ENCODE measurements around the gene NCK2. TPM values are rescaled to one million over a fixed set of nuclear protein-coding genes. Genes with fewer than 3 reads are reported as not detected.

NCK2 gene
- total RNA-seq, 1 donor from 2014 or later: 55.2 TPM

GRCh38 chr2:105808423-105809096 lies 63.8 kb downstream of the NCK2 start:
- TF ChIP-seq CTCF (IDR thresholded peaks at IDR 0.05): no peak
- Mint-ChIP-seq H3K27me3 (ENCODE audit: low read depth) (no peaks in the 10 kb centered on the region), H3K36me3 (ENCODE audit: low read depth) (no peaks in the 10 kb centered on the region), H3K4me3 (ENCODE audit: unreplicated experiment) (no peak overlapping the region), H3K4me1 (ENCODE audit: low read depth) (peaks cover 42% of the 10 kb centered on the region), H3K27ac (ENCODE audit: unreplicated experiment) (no peak overlapping the region), H3K9me3 (ENCODE audit: low read depth) (no peaks in the 10 kb centered on the region)
- DNase-seq (ENCODE audit: low spot score): no peak

GRCh38 chr2:105809097-105809473 lies 64.4 kb downstream of the NCK2 start:
- H3K4me3 Mint-ChIP-seq (ENCODE audit: unreplicated experiment): no peak overlapping the region
- H3K36me3 Mint-ChIP-seq (ENCODE audit: low read depth): no peaks in the 10 kb centered on the region
- H3K27me3 Mint-ChIP-seq (ENCODE audit: low read depth): no peaks in the 10 kb centered on the region
- no peak for DNase-seq (ENCODE audit: low spot score)
- peaks cover 37% of the 10 kb centered on the region for H3K4me1 Mint-ChIP-seq (ENCODE audit: low read depth)
- H3K9me3 Mint-ChIP-seq (ENCODE audit: low read depth): no peaks in the 10 kb centered on the region
- TF ChIP-seq CTCF (IDR thresholded peaks at IDR 0.05): no peak
- no peak overlapping the region for H3K27ac Mint-ChIP-seq (ENCODE audit: unreplicated experiment)

GRCh38 chr2:105809723-105810122 lies 65.0 kb downstream of the NCK2 start:
- no peak overlapping the region for H3K4me3 Mint-ChIP-seq (ENCODE audit: unreplicated experiment)
- H3K9me3 Mint-ChIP-seq (ENCODE audit: low read depth): no peaks in the 10 kb centered on the region
- DNase-seq (ENCODE audit: low spot score): no peak
- no peaks in the 10 kb centered on the region for H3K27me3 Mint-ChIP-seq (ENCODE audit: low read depth)
- no peak overlapping the region for H3K27ac Mint-ChIP-seq (ENCODE audit: unreplicated experiment)
- H3K4me1 Mint-ChIP-seq (ENCODE audit: low read depth): peaks cover 35% of the 10 kb centered on the region
- no peak for TF ChIP-seq CTCF (IDR thresholded peaks at IDR 0.05)
- no peaks in the 10 kb centered on the region for H3K36me3 Mint-ChIP-seq (ENCODE audit: low read depth)

GRCh38 chr2:105812180-105813044 lies 67.7 kb downstream of the NCK2 start:
- Mint-ChIP-seq H3K27me3 (ENCODE audit: low read depth) (no peaks in the 10 kb centered on the region), H3K27ac (ENCODE audit: unreplicated experiment) (no peak overlapping the region), H3K4me1 (ENCODE audit: low read depth) (peaks cover 30% of the 10 kb centered on the region), H3K4me3 (ENCODE audit: unreplicated experiment) (no peak overlapping the region), H3K36me3 (ENCODE audit: low read depth) (peaks cover 4% of the 10 kb centered on the region), H3K9me3 (ENCODE audit: low read depth) (no peaks in the 10 kb centered on the region)
- TF ChIP-seq CTCF (IDR thresholded peaks at IDR 0.05): no peak
- no peak for DNase-seq (ENCODE audit: low spot score)

GRCh38 chr2:105813045-105813315 lies 68.3 kb downstream of the NCK2 start:
- no peak for TF ChIP-seq CTCF (IDR thresholded peaks at IDR 0.05)
- Mint-ChIP-seq H3K27me3 (ENCODE audit: low read depth) (no peaks in the 10 kb centered on the region), H3K9me3 (ENCODE audit: low read depth) (no peaks in the 10 kb centered on the region), H3K4me1 (ENCODE audit: low read depth) (peaks cover 30% of the 10 kb centered on the region), H3K36me3 (ENCODE audit: low read depth) (peaks cover 5% of the 10 kb centered on the region), H3K27ac (ENCODE audit: unreplicated experiment) (no peak overlapping the region), H3K4me3 (ENCODE audit: unreplicated experiment) (no peak overlapping the region)
- no peak for DNase-seq (ENCODE audit: low spot score)
